ENCODE data around the gene ARHGAP6.

GRCh38 chrX:11097933-11098332 lies 567.8 kb downstream of the ARHGAP6 start:
- TF ChIP-seq CTCF (IDR thresholded peaks at IDR 0.05 in 2 of 3, conservative IDR thresholded peaks at IDR 0.05 in 1 of 3; ENCODE audit: borderline replicate concordance in 1 of 3, insufficient read depth in 1 of 3, low read depth in 2 of 3, low read length in 2 of 3) (no peak), CEBPB (IDR thresholded peaks at IDR 0.05; ENCODE audit: low read depth) (no peak), YY1 (IDR thresholded peaks at IDR 0.05; ENCODE audit: extremely low read depth, insufficient replicate concordance, low read depth, low read length) (no peak), JUND (IDR thresholded peaks at IDR 0.05) (no peak), POLR2A (IDR thresholded peaks at IDR 0.05; ENCODE audit: borderline replicate concordance, extremely low read depth, insufficient read depth, insufficient read length) (no peak), RAD21 (IDR thresholded peaks at IDR 0.05; ENCODE audit: low read depth) (no peak), EZH2 (IDR thresholded peaks at IDR 0.05) (no peak), CBX3 (IDR thresholded peaks at IDR 0.05; ENCODE audit: low read depth) (no peak), ZNF274 (IDR thresholded peaks at IDR 0.05; ENCODE audit: low read depth, low read length) (no peak), EZH2phosphoT487 (IDR thresholded peaks at IDR 0.05; ENCODE audit: borderline replicate concordance) (no peak)
- TF ChIP-seq, protein P1, sequence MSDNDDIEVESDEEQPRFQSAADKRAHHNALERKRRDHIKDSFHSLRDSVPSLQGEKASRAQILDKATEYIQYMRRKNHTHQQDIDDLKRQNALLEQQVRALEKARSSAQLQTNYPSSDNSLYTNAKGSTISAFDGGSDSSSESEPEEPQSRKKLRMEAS (IDR thresholded peaks at IDR 0.05): no peak

Measured in HCT116 (cell line).